Measurements from ENCODE around the gene QKI. TPM values are rescaled to one million over a fixed set of nuclear protein-coding genes. Genes with fewer than 3 reads are reported as not detected.

QKI gene
- total RNA-seq, 2 donors from 2014 or later = 63.0 to 316 TPM

DNA sequence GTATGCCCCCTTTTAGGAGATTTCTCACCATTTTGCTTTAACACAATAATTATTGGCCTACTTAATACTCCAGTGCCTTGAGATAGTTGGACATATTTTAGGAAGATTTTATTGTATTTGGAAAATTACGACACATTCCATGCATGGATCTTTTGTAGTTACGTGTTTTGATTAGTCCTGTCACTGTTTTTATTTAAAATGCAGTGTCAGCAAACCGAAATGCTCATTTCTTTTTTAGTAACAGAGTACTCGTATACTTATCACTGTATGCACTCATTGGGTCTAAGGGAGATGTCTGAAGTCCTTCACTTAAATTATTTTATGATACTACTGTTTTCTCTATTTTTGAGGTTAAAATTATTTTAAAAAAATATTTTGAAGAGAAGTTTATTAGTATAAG is 153.8 kb downstream of the QKI start:
- H3K27ac ChIP-seq = no peak overlapping the region
- DNase-seq (ENCODE audit: low spot score) = no peak
- no peaks in the 10 kb centered on the region for H3K36me3 ChIP-seq
- H3K9me3 ChIP-seq = no peaks in the 10 kb centered on the region
- no peak for TF ChIP-seq POLR2A (IDR thresholded peaks at IDR 0.05)
- TF ChIP-seq POLR2AphosphoS5 (IDR thresholded peaks at IDR 0.05) = no peak
- TF ChIP-seq, protein P1, sequence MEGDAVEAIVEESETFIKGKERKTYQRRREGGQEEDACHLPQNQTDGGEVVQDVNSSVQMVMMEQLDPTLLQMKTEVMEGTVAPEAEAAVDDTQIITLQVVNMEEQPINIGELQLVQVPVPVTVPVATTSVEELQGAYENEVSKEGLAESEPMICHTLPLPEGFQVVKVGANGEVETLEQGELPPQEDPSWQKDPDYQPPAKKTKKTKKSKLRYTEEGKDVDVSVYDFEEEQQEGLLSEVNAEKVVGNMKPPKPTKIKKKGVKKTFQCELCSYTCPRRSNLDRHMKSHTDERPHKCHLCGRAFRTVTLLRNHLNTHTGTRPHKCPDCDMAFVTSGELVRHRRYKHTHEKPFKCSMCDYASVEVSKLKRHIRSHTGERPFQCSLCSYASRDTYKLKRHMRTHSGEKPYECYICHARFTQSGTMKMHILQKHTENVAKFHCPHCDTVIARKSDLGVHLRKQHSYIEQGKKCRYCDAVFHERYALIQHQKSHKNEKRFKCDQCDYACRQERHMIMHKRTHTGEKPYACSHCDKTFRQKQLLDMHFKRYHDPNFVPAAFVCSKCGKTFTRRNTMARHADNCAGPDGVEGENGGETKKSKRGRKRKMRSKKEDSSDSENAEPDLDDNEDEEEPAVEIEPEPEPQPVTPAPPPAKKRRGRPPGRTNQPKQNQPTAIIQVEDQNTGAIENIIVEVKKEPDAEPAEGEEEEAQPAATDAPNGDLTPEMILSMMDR (IDR thresholded peaks at IDR 0.05) = no peak
- no peaks in the 10 kb centered on the region for H3K27me3 ChIP-seq (replicated peaks; ENCODE audit: insufficient read depth)
- no peak overlapping the region for H3K4me3 ChIP-seq
- H3K4me1 ChIP-seq (replicated peaks) = no peaks in the 10 kb centered on the region
- WGBS = 93% methylated on average over 4 of the region's 4 CpGs
- intact Hi-C loops (cut with DNase I) = no loop called here

DNA sequence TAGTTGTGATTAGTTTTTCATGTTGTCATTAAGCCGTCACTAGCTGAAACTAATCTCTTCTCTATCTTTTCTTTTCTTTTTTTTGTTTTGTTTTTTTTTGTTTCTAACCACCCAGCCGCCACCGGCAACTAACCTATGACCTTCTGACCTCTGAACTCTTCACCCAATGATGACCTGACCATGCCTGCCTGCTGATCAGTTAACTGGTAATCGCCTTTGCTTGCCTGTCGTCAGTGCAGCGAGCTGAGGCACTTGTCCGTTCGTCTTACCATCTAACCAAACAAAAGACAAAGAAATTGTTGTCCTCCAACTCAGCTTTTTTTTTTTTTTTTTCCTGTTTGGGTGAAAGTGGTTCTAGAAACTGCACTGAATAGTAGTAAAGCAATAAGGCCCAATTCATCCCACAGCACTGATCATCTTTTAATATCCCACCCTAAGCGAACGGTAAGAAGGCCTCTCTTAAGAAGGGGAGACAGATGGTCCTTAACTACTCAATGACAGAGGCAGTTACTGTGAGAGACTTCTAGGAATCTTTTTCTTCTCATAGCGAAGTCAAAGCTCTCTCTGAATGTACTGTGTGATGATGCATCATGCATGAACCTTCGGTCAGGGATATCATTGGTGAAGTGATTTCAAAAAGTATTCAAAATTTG is 156.2 kb downstream of the QKI start:
- Histone ChIP-seq H3K27me3 (replicated peaks; ENCODE audit: insufficient read depth) (no peaks in the 10 kb centered on the region), H3K4me1 (replicated peaks) (no peaks in the 10 kb centered on the region), H3K4me3 (no peak overlapping the region), H3K36me3 (no peaks in the 10 kb centered on the region), H3K9me3 (no peaks in the 10 kb centered on the region), H3K27ac (no peak overlapping the region)
- 95% methylated on average over 12 of the region's 12 CpGs for whole genome bisulfite sequencing
- intact Hi-C loops (cut with DNase I) = no loop called here
- DNase-seq (ENCODE audit: low spot score) = no peak
- no peak for TF ChIP-seq POLR2A (IDR thresholded peaks at IDR 0.05)

DNA sequence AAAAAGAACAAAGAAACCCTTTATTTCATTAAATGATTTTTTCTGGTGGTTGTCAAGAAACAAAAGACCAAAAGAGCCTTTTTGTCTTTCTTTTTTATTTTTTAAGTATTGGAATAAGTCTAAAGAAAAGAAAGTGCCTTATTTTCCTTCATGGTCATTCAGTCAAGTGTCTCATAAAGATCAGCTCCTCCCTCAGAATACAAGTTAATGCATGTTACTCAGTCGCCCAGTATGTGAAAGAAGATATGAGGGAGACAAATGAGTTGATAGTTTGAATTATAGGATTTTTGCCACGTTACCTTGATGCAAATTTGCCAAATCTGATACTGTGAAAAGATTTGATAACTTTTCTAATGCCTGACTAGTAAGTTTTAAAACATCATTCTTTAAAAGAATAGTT is 157.2 kb downstream of the QKI start:
- H3K36me3 ChIP-seq = no peaks in the 10 kb centered on the region
- intact Hi-C loops (cut with DNase I) = no loop called here
- 66% methylated on average over 2 of the region's 2 CpGs for WGBS
- no peaks in the 10 kb centered on the region for H3K4me1 ChIP-seq (replicated peaks)
- DNase-seq (ENCODE audit: low spot score) = no peak
- no peaks in the 10 kb centered on the region for H3K27me3 ChIP-seq (replicated peaks; ENCODE audit: insufficient read depth)
- TF ChIP-seq, protein P1 (IDR thresholded peaks at IDR 0.05) = no peak
- TF ChIP-seq POLR2AphosphoS5 (IDR thresholded peaks at IDR 0.05) (no peak), POLR2A (IDR thresholded peaks at IDR 0.05) (no peak)
- H3K4me3 ChIP-seq = no peak overlapping the region
- no peak overlapping the region for H3K27ac ChIP-seq
- H3K9me3 ChIP-seq = no peaks in the 10 kb centered on the region

DNA sequence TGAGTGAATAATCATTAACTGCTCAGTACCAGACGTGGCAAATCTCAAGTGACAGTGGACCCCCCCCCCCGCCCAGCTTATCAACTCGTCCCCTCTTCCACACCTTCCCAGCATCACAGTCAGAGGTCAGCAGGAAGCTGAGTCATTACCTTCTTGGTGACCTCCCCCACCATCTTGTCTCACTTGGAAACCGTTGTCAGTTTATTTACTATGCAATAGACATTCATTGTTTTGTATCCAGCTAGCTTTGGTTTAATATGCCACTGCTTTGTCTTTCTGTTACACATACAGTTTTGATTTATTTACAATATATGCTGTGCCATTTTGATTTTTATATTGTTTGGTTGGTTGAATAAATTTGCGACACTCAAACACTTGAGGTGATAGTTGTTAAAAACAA is 158.1 kb downstream of the QKI start:
- TF ChIP-seq POLR2AphosphoS5 (IDR thresholded peaks at IDR 0.05) = no peak
- TF ChIP-seq POLR2A (IDR thresholded peaks at IDR 0.05) = no peak
- TF ChIP-seq, protein P1 (IDR thresholded peaks at IDR 0.05) = no peak
- 43% methylated on average over 4 of the region's 5 CpGs for WGBS
- Histone ChIP-seq H3K4me3 (no peak overlapping the region), H3K36me3 (no peaks in the 10 kb centered on the region), H3K27me3 (replicated peaks; ENCODE audit: insufficient read depth) (no peaks in the 10 kb centered on the region), H3K27ac (no peak overlapping the region), H3K9me3 (no peaks in the 10 kb centered on the region), H3K4me1 (replicated peaks) (no peaks in the 10 kb centered on the region)
- intact Hi-C loops (cut with DNase I) = no loop called here
- DNase-seq (ENCODE audit: low spot score) = no peak

DNA sequence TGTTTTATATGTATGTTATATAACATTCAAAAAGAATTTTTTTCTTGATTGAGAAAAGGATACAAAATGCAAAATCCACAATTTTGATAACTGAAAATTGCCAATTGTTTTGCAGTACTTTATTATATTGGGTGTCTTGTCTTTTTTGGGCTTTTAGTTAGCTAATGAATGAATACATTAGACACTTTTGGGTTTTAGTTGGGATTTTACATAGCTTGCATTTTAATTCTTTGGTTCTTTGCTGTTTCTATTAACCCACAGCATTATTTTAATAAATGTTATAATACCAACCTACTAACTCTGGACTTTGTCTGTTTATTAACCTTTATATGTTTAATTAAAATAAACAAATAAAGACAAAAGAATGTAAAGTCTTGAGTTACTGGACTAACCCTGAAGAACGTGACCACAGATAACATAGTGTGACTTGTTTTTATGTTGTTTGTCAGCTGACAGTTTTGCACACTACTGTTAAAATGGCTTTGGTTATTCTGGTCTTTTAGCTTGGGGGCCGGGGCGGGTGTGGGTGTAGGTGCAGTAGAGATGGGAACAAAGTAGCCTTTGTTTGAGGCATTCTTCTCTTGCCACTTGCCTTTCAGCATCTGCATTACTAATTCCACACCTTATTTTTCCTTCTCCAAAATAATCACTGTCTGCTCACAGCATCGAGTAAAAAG is 159.1 kb downstream of the QKI start:
- Histone ChIP-seq H3K27ac (no peak overlapping the region), H3K36me3 (no peaks in the 10 kb centered on the region), H3K9me3 (no peaks in the 10 kb centered on the region), H3K4me1 (replicated peaks) (no peaks in the 10 kb centered on the region), H3K4me3 (no peak overlapping the region), H3K27me3 (replicated peaks; ENCODE audit: insufficient read depth) (no peaks in the 10 kb centered on the region)
- DNase-seq (ENCODE audit: low spot score) = no peak
- no peak for TF ChIP-seq POLR2A (IDR thresholded peaks at IDR 0.05)
- TF ChIP-seq, protein P1 (IDR thresholded peaks at IDR 0.05) = no peak
- intact Hi-C loops (cut with DNase I) = no loop called here
- WGBS = 66% methylated on average over 4 of the region's 4 CpGs

Data from prostate gland (tissue), 2 donors.